SK-N-MC (cell line): Measurements from ENCODE around the gene HBA1.

Source experiments
- EZH2 ChIP-seq: fragments of 200-600 bp; sonication (generic); IDR thresholded peaks from one replicate; pipeline ENCODE4 v1.6.1; 2017; ENCODE audit warnings: antibody characterized with exemption
- POLR2AphosphoS5 ChIP-seq: IDR thresholded peaks from 2 replicates; pipeline ENCODE4 v1.6.1; 2012; ENCODE audit warnings: mild to moderate bottlenecking, low read depth, low read length, borderline replicate concordance

- TF ChIP-seq EZH2 (no peak), POLR2AphosphoS5 (no peak)
Measured at GRCh38 chr16:159136-159849, 17.2 kb upstream of the HBA1 start.
